OCI-LY3 (cell line): ENCODE data around the gene SIK2.
A peak's percentile ranks its signal among the peaks of the same experiment; 100 is the strongest.

Source experiments
- H2AFZ ChIP-seq: fragments of 200-600, 300-600 bp; shearing (Covaris generic); 2 replicates; pipeline ENCODE4 v1.6.0; 2014; ENCODE audit warnings: antibody characterized with exemption, low read depth, low read length
- H3K27ac ChIP-seq: fragments of 200-600, 300-600 bp; sonication (generic); 2 replicates; pipeline ENCODE4 v1.5.1; 2014; ENCODE audit warnings: mild to moderate bottlenecking, low read length, moderate library complexity, mixed read lengths
- H3K27me3 ChIP-seq: fragments of 200-600, 300-600 bp; sonication (generic); 2 replicates; pipeline ENCODE4 v1.6.1; 2014; ENCODE audit warnings: low read depth, low read length, mixed read lengths
- H3K36me3 ChIP-seq: fragments of 200-600, 300-600 bp; sonication (generic); replicated peaks from 2 replicates; pipeline ENCODE3; 2014; ENCODE audit warnings: low read depth, low read length, mixed read lengths
- H3K4me1 ChIP-seq: fragments of 300-600, 200-600 bp; sonication (generic); 2 replicates; pipeline ENCODE4 v1.6.1; 2014; ENCODE audit warnings: low read length, mixed read lengths
- H3K4me2 ChIP-seq: fragments of 200-600, 300-600 bp; sonication (generic); 2 replicates; pipeline ENCODE4 v1.6.1; 2014; ENCODE audit warnings: low read length, mixed read lengths
- H3K4me3 ChIP-seq: fragments of 300-600, 200-600 bp; sonication (generic); 2 replicates; pipeline ENCODE4 v1.5.1; 2014; ENCODE audit warnings: antibody characterized with exemption, mild to moderate bottlenecking, low read length, moderate library complexity
- H3K79me2 ChIP-seq: fragments of 300-600, 200-600 bp; shearing (Covaris generic); 2 replicates; pipeline ENCODE4 v1.6.1; 2014; ENCODE audit warnings: mild to moderate bottlenecking, low read length, mixed read lengths
- H3K9ac ChIP-seq: fragments of 300-600, 200-600 bp; shearing (Covaris generic); 2 replicates; pipeline ENCODE4 v1.6.0; 2014; ENCODE audit warnings: mild to moderate bottlenecking, low read length, moderate library complexity
- H3K9me3 ChIP-seq: fragments of 200-600, 300-600 bp; shearing (Covaris generic); 2 replicates; pipeline ENCODE4 v1.6.1; 2014; ENCODE audit warnings: low read length, mixed read lengths; ENCODE audit not compliant: insufficient read depth
- H4K20me1 ChIP-seq: fragments of 200-600, 300-600 bp; sonication (generic); 2 replicates; pipeline ENCODE4 v1.6.1; 2016; ENCODE audit warnings: low read length, mixed read lengths; ENCODE audit not compliant: insufficient read depth
- CTCF ChIP-seq: fragments of 200-600, 300-600 bp; sonication (generic); IDR thresholded peaks from 2 replicates; pipeline ENCODE4 v1.5.1; 2014; ENCODE audit warnings: antibody characterized with exemption, low read length, low read depth
- EZH2phosphoT487 ChIP-seq: fragments of 200-600 bp; shearing (Covaris generic); IDR thresholded peaks from 2 replicates; pipeline ENCODE4 v1.6.1; 2018; ENCODE audit warnings: antibody characterized with exemption, mixed run types, low read depth

The SIK2 gene

GRCh38 chr11:111582163-111582562 is 20.1 kb upstream of the SIK2 start:
- Histone ChIP-seq H2AFZ (peak overlapping the region; percentile 11; the same call in 1 of the 2 replicates), H3K9me3 (no peaks in the 10 kb centered on the region)

GRCh38 chr11:111582881-111583280 is 19.4 kb upstream of the SIK2 start:
- no peak overlapping the region for H3K4me3 ChIP-seq
- H3K27me3 ChIP-seq = no peaks in the 10 kb centered on the region
- no peaks in the 10 kb centered on the region for H4K20me1 ChIP-seq
- no peak overlapping the region for H2AFZ ChIP-seq
- H3K9me3 ChIP-seq = no peaks in the 10 kb centered on the region
- peaks cover 12% of the 10 kb centered on the region for H3K4me1 ChIP-seq
- no peaks in the 10 kb centered on the region for H3K79me2 ChIP-seq
- no peak overlapping the region for H3K27ac ChIP-seq
- H3K9ac ChIP-seq = no peak overlapping the region
- H3K4me2 ChIP-seq = no peak overlapping the region
- no peaks in the 10 kb centered on the region for H3K36me3 ChIP-seq
- TF ChIP-seq EZH2phosphoT487 = no peak
- TF ChIP-seq CTCF = no peak

More at GRCh38 chr11:111582163-111582562, 20.1 kb upstream of the SIK2 start:
- no peak overlapping the region for H3K4me3 ChIP-seq
- no peak overlapping the region for H3K4me2 ChIP-seq
- no peak overlapping the region for H3K27ac ChIP-seq
- H3K27me3 ChIP-seq = no peaks in the 10 kb centered on the region
- H3K4me1 ChIP-seq = peaks cover 12% of the 10 kb centered on the region
- no peak overlapping the region for H3K9ac ChIP-seq
- H3K36me3 ChIP-seq = no peaks in the 10 kb centered on the region
- no peaks in the 10 kb centered on the region for H3K79me2 ChIP-seq
- H4K20me1 ChIP-seq = no peaks in the 10 kb centered on the region
- TF ChIP-seq EZH2phosphoT487 (no peak), CTCF (no peak)

- TF ChIP-seq EZH2phosphoT487 (no peak), CTCF (no peak)
- Histone ChIP-seq H4K20me1 (no peaks in the 10 kb centered on the region), H2AFZ (peak overlapping the region; percentile 67), H3K9ac (no peak overlapping the region), H3K4me3 (no peak overlapping the region), H3K27me3 (no peaks in the 10 kb centered on the region), H3K79me2 (no peaks in the 10 kb centered on the region), H3K27ac (no peak overlapping the region), H3K9me3 (no peaks in the 10 kb centered on the region), H3K4me2 (no peak overlapping the region), H3K4me1 (peaks cover 12% of the 10 kb centered on the region), H3K36me3 (no peaks in the 10 kb centered on the region)
These were observed 16.9 kb upstream of the SIK2 start for GRCh38 chr11:111585371-111585770.

- no peak overlapping the region for H3K4me2 ChIP-seq
- no peak overlapping the region for H3K9ac ChIP-seq
- TF ChIP-seq CTCF (peak; percentile 70), EZH2phosphoT487 (no peak)
- no peaks in the 10 kb centered on the region for H4K20me1 ChIP-seq
- H3K9me3 ChIP-seq = no peaks in the 10 kb centered on the region
- H3K27me3 ChIP-seq = 0 out of 2 replicates have a peak, but pooled peaks cover 3% of the 10 kb centered on the region
- no peak overlapping the region for H2AFZ ChIP-seq
- no peaks in the 10 kb centered on the region for H3K36me3 ChIP-seq
- no peak overlapping the region for H3K27ac ChIP-seq
- no peaks in the 10 kb centered on the region for H3K79me2 ChIP-seq
- peaks cover 12% of the 10 kb centered on the region for H3K4me1 ChIP-seq
- H3K4me3 ChIP-seq = no peak overlapping the region
These were observed 15.8 kb upstream of the SIK2 start for GRCh38 chr11:111586388-111586831.
